Urinary bladder (tissue), 4 donors: ENCODE results near the gene RSPH1. TPM values are rescaled to one million over a fixed set of nuclear protein-coding genes. Genes with fewer than 3 reads are reported as not detected.
A peak's percentile ranks its signal among the peaks of the same experiment; 100 is the strongest.

ENCODE experiments used
- DNase-seq: peaks from one replicate; pipeline ENCODE4 v3.0.0-alpha.2; 2015; ENCODE audit errors: extremely low spot score
- H3K27ac ChIP-seq: one replicate; pipeline ENCODE4 v1.5.1; 2013; ENCODE audit warnings: low read depth, mild to moderate bottlenecking, moderate library complexity
- H3K36me3 ChIP-seq: one replicate; pipeline ENCODE4 v1.6.1; 2013; ENCODE audit warnings: mild to moderate bottlenecking, moderate library complexity; ENCODE audit not compliant: insufficient read depth
- H3K4me1 ChIP-seq: one replicate; pipeline ENCODE4 v1.6.1; 2013; ENCODE audit warnings: mild to moderate bottlenecking, moderate library complexity; ENCODE audit not compliant: insufficient read depth
- H3K4me3 ChIP-seq: one replicate; pipeline ENCODE4 v1.5.1; 2013; ENCODE audit warnings: low read depth, low read length
- WGBS: extraction: QIAGEN DNeasy Blood & Tissue Kit; methylation state at CpG from one replicate; pipeline ENCODE4 v1.1.7; 2013; 5-methylcytosine and 5-hydroxymethylcytosine counted together
- polyA plus RNA-seq: library from polyadenylated mRNA; stranded (reverse); fragments of 200-250 nt; gene quantifications from one replicate; pipeline ENCODE4 v1.2.3, GENCODE V29; 2013
- total RNA-seq: library from RNA; depleted of rRNA; stranded (reverse); fragments of >200 nt; gene quantifications from one replicate; pipeline ENCODE4 v1.2.3, GENCODE V29; 2014
- donor health status: healthy with polysubstance abuse.
- donor health status: healthy.

The RSPH1 gene
- total RNA-seq = 0.26 TPM
- polyA plus RNA-seq = 0.84 TPM

DNA sequence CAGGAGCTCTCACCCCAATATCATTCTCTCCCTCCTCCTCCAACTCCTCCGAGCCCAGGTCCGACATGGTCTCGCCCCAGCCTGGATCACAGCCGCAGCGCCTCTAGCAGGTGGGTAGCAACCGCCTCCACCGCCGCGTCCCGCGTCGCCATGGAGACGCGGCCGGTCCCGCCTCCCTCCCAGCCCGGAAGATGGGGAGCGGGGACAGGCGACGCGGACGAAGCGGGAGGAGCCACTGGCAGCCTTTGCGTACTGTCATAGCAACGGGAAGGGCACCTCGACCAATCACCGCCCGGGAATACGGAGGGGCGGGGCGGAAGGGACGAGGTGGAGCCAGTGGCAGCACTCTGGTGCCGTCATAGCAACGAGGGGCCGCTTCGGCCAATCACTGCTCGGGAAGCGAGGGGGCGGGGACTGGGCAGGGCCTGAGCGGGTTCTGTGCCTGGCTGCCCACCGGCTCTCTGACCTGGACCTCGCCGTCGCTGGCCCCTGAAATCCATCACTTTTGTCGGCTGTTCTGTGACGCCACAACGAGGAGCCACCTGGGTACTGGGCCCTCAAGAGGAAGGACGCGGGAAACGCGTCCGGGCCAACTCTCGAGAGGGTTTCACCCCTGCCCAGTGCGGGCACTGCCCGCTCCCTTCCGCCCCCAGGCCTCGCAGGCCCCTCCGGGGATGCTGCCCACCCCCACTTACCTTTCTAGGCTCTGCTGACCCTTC lies at the start of gene RSPH1:
Gene RSPH1 (minus strand): TSS at position 105 of the 719 bp plus-strand sequence. CDS start 38 bp downstream, at position 67.
- peak; percentile 97 for DNase-seq
- peak within 1 kb of the TSS; percentile 52 for H3K4me3 ChIP-seq
- under 1% methylated on average over 58 of the region's 58 CpGs for WGBS
- H3K36me3 ChIP-seq = no peaks in the 10 kb centered on the region
- H3K27ac ChIP-seq = peak within 1 kb of the TSS; percentile 58
- peaks cover 1% of the 10 kb centered on the region for H3K4me1 ChIP-seq

DNA sequence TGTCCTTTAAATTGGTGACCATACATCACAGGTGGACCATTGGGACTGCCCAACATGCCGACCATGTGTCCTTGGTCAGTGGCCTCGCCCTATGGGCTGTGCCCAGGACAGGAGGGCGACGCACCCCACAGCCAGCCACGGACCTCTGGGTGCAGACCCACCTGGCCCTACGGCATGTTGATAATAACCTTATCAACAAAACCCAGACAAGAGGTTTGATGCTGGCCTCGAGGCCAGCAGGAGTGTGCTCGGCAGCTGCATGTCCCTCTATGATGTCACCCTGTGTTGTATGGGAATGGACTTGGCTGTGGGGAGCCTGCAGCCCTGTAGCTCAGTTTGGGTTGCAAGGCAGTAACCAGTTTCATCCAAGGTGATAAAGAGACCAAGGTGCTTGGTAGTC lies 49.7 kb upstream of the RSPH1 start:
- 90% methylated on average over 8 of the region's 8 CpGs for WGBS
- H3K36me3 ChIP-seq = peaks cover 3% of the 10 kb centered on the region

DNA sequence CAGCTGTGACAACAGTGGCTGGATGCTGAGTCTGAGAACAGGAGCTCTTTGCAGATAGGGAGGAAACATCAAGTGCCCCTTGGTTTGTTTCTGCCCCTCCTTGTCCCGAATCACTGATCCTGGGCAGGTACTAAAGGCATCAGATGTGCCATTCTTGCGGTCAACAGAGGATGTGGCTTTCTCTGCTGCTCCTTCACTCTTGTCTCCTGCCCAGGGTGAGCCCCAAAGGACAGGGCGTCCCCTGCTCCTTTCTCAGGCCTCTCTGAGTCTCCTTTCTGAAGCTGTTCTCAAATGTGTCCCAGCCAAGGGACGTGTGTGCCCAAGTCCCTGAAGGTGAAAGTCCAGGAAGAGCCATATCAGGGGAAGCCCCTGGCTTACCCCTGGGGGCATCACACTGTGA lies 49.3 kb upstream of the RSPH1 start:
- no peaks in the 10 kb centered on the region for H3K4me1 ChIP-seq
- 82% methylated on average over 4 of the region's 4 CpGs for WGBS

More for the DNA sequence above, 49.7 kb upstream of the RSPH1 start:
- no peak overlapping the region for H3K27ac ChIP-seq
- H3K4me1 ChIP-seq = no peaks in the 10 kb centered on the region
- no peak overlapping the region for H3K4me3 ChIP-seq
- DNase-seq = no peak

DNA sequence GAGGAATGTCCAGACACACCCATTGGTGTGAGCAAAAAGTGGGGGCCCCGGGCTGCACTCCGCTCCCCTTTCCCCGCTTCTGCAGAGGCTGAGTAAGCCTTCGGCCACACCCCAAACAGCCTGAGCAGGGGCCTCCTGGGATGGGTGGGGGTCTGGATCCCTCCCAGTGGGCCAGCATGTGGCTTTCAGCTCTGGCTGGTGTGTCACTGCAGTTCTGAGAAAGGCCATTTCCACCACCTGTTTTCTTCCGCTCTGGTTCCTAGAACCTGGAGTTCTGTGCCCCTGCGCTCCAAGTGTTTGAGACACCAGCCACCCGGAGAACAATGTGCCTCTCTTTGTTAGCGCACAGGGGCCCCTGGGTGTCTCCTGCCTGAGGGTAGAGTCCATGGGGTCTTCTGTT lies 48.5 kb upstream of the RSPH1 start:
- Histone ChIP-seq H3K27ac (no peak overlapping the region), H3K4me1 (no peaks in the 10 kb centered on the region), H3K4me3 (no peak overlapping the region), H3K36me3 (peaks cover 3% of the 10 kb centered on the region)
- no peak for DNase-seq
- WGBS = 83% methylated on average over 8 of the region's 8 CpGs

More for the DNA sequence above, 49.3 kb upstream of the RSPH1 start:
- Histone ChIP-seq H3K36me3 (peaks cover 3% of the 10 kb centered on the region), H3K4me3 (no peak overlapping the region), H3K27ac (no peak overlapping the region)
- no peak for DNase-seq

DNA sequence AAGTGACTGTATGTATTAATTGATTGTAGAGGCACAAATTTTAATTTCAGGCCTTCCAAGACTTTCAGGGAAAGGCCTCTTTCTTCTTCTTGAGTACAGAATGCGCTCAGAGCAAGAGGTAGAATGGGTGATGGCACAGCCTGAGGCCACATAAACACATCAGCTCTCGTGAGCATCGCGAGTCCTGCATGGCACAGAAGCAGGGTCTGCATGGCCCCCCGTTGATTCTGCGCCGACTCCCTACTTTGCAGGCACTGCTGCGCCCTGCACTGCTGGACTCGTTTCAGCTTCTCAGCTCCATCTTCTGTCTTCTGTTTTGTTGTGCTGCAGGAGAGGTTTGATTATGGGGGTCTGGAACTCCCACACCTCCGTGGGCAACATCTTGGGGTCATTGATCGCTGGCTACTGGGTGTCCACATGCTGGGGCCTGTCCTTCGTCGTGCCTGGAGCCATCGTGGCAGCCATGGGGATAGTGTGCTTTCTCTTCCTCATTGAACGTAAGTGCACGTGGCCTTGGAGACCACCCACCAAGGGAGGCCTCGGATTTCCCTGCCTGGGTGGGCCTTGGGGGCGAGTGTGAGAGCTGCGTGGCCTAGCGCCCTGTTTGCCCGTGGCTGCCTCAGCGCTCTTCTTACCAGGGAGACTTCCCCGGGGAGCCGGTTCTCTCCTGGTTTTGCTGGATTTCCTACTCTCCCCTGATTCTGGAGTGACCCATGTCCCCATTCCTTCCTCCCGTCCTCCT lies 47.3 kb upstream of the RSPH1 start:
- DNase-seq = no peak
- WGBS = 91% methylated on average over 25 of the region's 25 CpGs
- Histone ChIP-seq H3K4me3 (no peak overlapping the region), H3K27ac (no peak overlapping the region), H3K4me1 (no peaks in the 10 kb centered on the region), H3K36me3 (no peaks in the 10 kb centered on the region)

DNA sequence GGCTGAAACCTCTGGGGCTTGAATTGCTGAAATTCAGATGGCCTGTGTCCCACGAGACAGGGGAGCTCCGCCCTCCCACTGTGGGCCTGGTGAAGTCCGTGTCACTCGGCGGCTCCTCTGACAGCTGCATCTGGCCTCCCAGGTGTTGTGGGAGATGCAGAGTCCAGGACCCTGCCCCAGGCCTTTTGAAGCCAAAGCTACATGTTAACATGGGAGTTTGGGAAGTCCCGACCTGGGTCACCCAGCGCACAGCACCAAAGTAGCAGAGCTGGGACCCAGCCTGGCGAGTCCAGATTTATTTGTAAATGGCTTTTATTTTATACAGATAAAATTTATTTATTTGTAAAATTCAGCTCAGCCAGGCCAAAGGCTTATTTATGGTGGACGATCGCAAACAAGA lies 46.6 kb upstream of the RSPH1 start:
- Histone ChIP-seq H3K27ac (no peak overlapping the region), H3K4me1 (no peaks in the 10 kb centered on the region), H3K36me3 (no peaks in the 10 kb centered on the region), H3K4me3 (no peak overlapping the region)
- WGBS = 89% methylated on average over 10 of the region's 10 CpGs
- DNase-seq = no peak

DNA sequence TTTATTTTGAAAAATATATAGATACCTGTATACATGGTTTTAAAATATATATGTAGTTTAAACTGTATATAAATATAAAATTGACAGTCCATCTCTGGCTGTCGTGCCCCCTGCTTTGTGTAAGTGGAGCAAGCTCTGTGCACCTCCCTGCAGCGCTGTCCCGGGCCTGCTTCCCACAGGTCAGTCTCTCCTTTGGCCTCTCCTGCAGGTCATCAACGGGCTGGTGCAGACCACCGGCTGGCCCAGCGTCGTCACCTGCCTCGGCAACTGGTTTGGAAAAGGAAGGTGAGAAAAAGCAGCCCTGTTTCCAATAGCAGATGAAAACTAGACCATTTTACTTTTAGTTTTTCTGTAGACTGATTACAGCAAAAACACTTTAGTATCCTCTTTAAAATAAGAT lies 46.2 kb upstream of the RSPH1 start:
- H3K27ac ChIP-seq = no peak overlapping the region
- no peak overlapping the region for H3K4me3 ChIP-seq
- 91% methylated on average over 8 of the region's 8 CpGs for WGBS
- H3K4me1 ChIP-seq = no peaks in the 10 kb centered on the region
- no peaks in the 10 kb centered on the region for H3K36me3 ChIP-seq
- no peak for DNase-seq

DNA sequence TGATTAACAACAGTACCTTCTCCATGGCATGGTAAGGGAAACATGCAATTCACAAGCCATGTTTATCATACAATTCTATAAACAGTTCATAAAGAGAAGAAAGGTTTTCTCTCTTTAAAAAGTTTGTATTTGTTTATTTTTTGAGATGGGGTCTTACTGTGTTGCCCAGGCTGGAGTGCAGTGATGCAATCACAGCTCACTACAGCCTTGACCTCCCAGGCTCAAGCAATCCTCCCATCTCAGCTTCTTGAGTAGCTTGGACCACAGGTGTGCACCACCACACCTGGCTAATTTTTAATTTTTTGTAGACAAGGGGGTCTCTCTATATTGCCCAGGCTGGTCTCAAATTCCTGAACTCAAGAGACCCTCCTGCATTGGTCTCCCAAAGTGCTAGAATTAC lies 45.6 kb upstream of the RSPH1 start:
- Histone ChIP-seq H3K36me3 (no peaks in the 10 kb centered on the region), H3K4me3 (no peak overlapping the region), H3K4me1 (no peaks in the 10 kb centered on the region), H3K27ac (no peak overlapping the region)
- no peak for DNase-seq

DNA sequence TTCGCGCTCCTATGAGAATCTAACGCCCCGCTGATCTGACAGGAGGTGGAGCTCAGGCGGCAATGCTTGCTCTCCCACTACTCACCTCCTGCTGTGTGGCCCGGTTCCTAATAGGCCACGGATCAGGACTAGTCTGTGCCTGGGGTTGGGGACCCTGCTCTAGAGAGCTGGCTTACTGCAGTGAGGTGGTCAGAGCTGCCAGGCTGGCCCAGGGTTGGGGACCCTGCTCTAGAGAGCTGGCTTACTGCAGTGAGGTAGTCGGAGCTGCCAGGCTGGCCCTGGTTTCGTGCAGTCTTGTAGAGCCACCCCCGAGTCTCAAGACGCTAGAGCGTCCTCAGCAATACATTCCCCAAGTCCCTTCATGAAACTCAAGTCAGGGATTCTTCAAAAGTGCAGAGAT lies 45.1 kb upstream of the RSPH1 start:
- WGBS = 88% methylated on average over 12 of the region's 12 CpGs
- Histone ChIP-seq H3K4me3 (no peak overlapping the region), H3K36me3 (no peaks in the 10 kb centered on the region), H3K4me1 (no peaks in the 10 kb centered on the region), H3K27ac (no peak overlapping the region)
- no peak for DNase-seq

DNA sequence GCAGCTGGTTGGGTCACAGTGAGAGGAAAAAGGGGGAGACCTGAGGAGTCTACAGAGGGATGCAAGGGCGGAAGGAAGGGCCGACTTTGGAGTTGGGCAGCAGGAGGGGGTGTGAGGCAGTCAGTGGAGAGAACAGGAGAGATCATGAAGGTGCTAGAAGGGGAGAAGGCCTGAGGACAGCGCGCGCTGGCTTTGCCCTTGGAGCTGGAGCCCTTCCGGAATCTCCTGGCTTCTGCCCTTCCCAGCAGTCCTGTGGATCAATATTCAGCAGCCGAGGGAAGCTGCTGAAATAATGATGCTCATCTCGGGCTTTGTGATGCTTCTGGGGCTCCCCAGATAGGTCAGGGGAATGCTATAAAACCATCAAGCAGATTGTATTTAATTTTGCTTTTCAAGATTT lies 44.4 kb upstream of the RSPH1 start:
- Histone ChIP-seq H3K27ac (no peak overlapping the region), H3K36me3 (no peaks in the 10 kb centered on the region), H3K4me1 (no peaks in the 10 kb centered on the region), H3K4me3 (no peak overlapping the region)
- 86% methylated on average over 8 of the region's 8 CpGs for WGBS
- DNase-seq = no peak

DNA sequence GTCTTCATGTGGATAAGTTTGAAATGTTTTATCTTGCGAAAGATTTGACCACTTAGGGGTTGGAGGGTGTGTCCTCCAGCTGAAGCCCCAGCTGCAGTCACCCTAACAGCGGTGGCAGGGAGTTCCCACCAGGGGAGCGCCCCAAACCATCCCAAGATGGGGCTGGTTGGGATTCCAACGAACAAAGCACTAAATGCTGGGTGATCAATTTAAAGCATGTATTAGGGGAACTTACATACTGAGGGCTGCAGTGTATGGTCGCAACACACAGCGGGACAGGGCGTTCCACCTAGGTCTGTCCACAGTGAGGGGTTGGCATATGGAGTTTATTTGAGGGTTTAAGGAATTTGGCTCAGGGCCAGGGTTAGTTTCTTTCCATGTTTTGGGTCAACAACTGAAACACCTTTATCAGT lies 43.9 kb upstream of the RSPH1 start:
- Histone ChIP-seq H3K27ac (no peak overlapping the region), H3K4me1 (no peaks in the 10 kb centered on the region), H3K36me3 (no peaks in the 10 kb centered on the region), H3K4me3 (no peak overlapping the region)
- WGBS = 73% methylated on average over 7 of the region's 7 CpGs
- no peak for DNase-seq

DNA sequence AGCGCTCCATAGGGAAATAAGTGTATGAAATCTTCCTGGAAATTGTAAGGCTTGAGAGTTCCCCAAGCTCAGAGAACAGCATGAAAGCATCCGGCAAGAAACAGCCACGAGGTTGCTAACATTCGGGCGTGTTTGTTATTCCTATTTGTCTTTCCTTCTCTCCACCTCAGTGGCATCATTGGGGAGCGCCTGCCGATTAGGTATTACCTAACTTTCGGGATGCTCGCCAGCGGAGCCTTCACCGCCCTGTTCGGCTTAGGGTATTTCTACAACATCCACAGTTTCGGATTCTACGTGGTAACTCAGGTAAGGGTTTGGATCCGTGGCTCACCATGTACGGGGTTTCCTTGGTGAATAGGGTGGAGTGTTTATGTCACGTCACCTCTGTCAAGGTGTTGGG lies 43.3 kb upstream of the RSPH1 start:
- no peaks in the 10 kb centered on the region for H3K4me1 ChIP-seq
- no peaks in the 10 kb centered on the region for H3K36me3 ChIP-seq
- DNase-seq = no peak
- H3K4me3 ChIP-seq = no peak overlapping the region
- WGBS = 79% methylated on average over 17 of the region's 17 CpGs
- no peak overlapping the region for H3K27ac ChIP-seq

DNA sequence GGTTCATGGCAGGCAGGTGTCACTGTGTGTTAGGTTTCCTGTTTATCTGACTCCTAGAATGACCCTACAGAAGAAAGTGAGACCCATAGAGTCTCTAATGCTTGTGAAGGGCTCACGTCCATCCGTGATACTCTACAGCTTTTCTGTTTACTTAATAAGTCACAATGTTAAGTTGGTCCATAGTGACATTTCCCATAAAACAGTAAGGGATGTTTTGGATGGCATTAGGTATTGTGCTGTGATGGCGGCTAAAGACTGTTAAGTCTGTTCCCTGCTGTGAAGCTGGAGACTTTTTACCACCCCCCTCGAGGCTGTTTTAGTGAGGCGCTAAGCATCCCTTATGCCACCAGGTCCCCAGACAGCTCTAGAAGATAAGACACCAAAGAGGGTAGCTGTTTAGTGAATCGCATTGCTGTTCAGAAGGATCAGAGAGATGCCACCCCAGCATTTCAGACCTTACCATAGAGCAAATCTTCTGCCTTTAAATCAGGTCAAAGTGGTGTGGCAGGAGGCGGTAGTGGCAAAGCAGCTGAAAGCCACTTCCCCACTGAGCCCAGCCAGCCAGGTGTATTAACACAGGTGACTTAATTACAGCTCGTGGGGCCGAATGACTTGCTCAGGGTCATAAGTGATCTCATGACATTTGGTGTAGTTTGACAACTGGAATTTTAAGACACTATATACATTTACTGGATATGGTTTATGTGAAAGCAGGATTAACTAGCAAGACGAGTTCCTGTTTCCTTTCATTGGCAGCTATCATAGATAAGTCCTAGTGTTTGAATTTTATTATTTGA lies 42.7 kb upstream of the RSPH1 start:
- Histone ChIP-seq H3K36me3 (no peaks in the 10 kb centered on the region), H3K4me1 (no peaks in the 10 kb centered on the region), H3K27ac (no peak overlapping the region), H3K4me3 (no peak overlapping the region)
- whole genome bisulfite sequencing = 67% methylated on average over 10 of the region's 10 CpGs
- no peak for DNase-seq
